ENCODE results near the gene NPAT. TPM values are rescaled to one million over a fixed set of nuclear protein-coding genes. Genes with fewer than 3 reads are reported as not detected.

Gene NPAT
- total and polyA plus RNA-seq, 10 of the 15 experiments (the other 5 are each of a cell fraction or from before 2014, with no cell fraction given) = 7.5 to 32.8 (median 20.1) TPM

GRCh38 chr11:108121274-108122155 is 100.9 kb downstream of the NPAT start, which contains the start of gene ACAT1:
Gene ACAT1 (plus strand): TSS chr11:108121567. CDS start chr11:108121607, 40 bp downstream.
- H3K4me3 ChIP-seq = peak within 1 kb of the TSS; percentile 73
- 1% methylated on average over 73 of the region's 73 CpGs for WGBS (ENCODE audit: insufficient coverage, insufficient replicate concordance, low lambda C conversion rate, missing lambda C conversion rate)
- no peak for TF ChIP-seq E2F4 (IDR thresholded peaks at IDR 0.05; ENCODE audit: low read depth, low read length)
- TF ChIP-seq FOS (IDR thresholded peaks at IDR 0.05; ENCODE audit: borderline replicate concordance, extremely low read depth, insufficient read length) = peak; percentile 17
- TF ChIP-seq MYB (IDR thresholded peaks at IDR 0.05; ENCODE audit: borderline replicate concordance, low read depth, low read length) = no peak
- no peak for TF ChIP-seq NRF1 (conservative IDR thresholded peaks at IDR 0.05; ENCODE audit: low read depth, low read length)
- peak; percentile 83; the same call in 1 of the 2 replicates for TF ChIP-seq LARP7 (IDR thresholded peaks at IDR 0.05)
- 0 out of 2 replicates have a peak, but pooled peaks have one; percentile 5 for TF ChIP-seq SMC3 (IDR thresholded peaks at IDR 0.05; ENCODE audit: borderline replicate concordance, low read length)
- no peak for TF ChIP-seq SIX5 (IDR thresholded peaks at IDR 0.05; ENCODE audit: low read depth, low read length, severe bottlenecking)
- TF ChIP-seq RAD21 (IDR thresholded peaks at IDR 0.05; ENCODE audit: insufficient read depth, low read depth, low read length) = no peak
- TF ChIP-seq ELK1 (IDR thresholded peaks at IDR 0.05; ENCODE audit: low read depth, low read length) = no peak; the same call in 1 of the 2 replicates
- no peak for TF ChIP-seq IRF4 (IDR thresholded peaks at IDR 0.05; ENCODE audit: low read depth, low read length)
- TF ChIP-seq IKZF1 (conservative IDR thresholded peaks at IDR 0.05) = peak; percentile 73
- peak; percentile 80 for TF ChIP-seq TAF1 (IDR thresholded peaks at IDR 0.05; ENCODE audit: borderline replicate concordance, low read depth, low read length)
- peak; percentile 64 for TF ChIP-seq NR2F1 (conservative IDR thresholded peaks at IDR 0.05)
- no peak for TF ChIP-seq SPI1 (IDR thresholded peaks at IDR 0.05; ENCODE audit: borderline replicate concordance, insufficient read depth, low read depth, low read length)
- peak; percentile 43 for TF ChIP-seq RUNX3 (IDR thresholded peaks at IDR 0.05; ENCODE audit: low read length)
- no peak for TF ChIP-seq CEBPB (IDR thresholded peaks at IDR 0.05; ENCODE audit: borderline replicate concordance in 1 of 2, low read depth in 2 of 2, low read length in 2 of 2)
- no peak for TF ChIP-seq ZBED1 (IDR thresholded peaks at IDR 0.05; ENCODE audit: borderline replicate concordance)

More at GRCh38 chr11:108121274-108122155, 100.9 kb downstream of the NPAT start, which contains the start of gene ACAT1:
- in situ Hi-C loops (cut with MboI) = loop anchor here (5.0 kb wide), 1 partner anchor 531 kb away; no protein-coding TSS in a partner anchor
- POLR2A ChIA-PET = interaction anchor here (0.6 to 1.0 kb wide), 2 partner anchors 25 to 100 kb away, joined by 3 to 6 read pairs; partner anchors contain the start of gene NPAT
- H3K9ac ChIP-seq (ENCODE audit: control insufficient read depth, insufficient read depth, low read length) = peak within 1 kb of the TSS; percentile 89
- H3K36me3 ChIP-seq (ENCODE audit: control insufficient read depth in 2 of 2, insufficient read depth in 2 of 2, low read length in 1 of 2) = no peaks in the 10 kb centered on the region
- peak within 1 kb of the TSS; percentile 65 for H3K27ac ChIP-seq (ENCODE audit: control insufficient read depth, insufficient read depth)
- H3K4me2 ChIP-seq (ENCODE audit: control insufficient read depth, insufficient read depth) = peak within 1 kb of the TSS; percentile 94
- no peaks in the 10 kb centered on the region for H3K27me3 ChIP-seq (replicated peaks in 1 of 2; ENCODE audit: control insufficient read depth in 2 of 2, insufficient read depth in 2 of 2, low read length in 1 of 2)
- H3K4me1 ChIP-seq (ENCODE audit: control insufficient read depth, insufficient read depth, low read length) = peaks cover 10% of the 10 kb centered on the region
- CTCF ChIA-PET = interaction anchor here (0.7 to 1.3 kb wide), 2 partner anchors 12 to 148 kb away, joined by 3 to 4 read pairs; no protein-coding TSS in a partner anchor
- H3K79me2 ChIP-seq (ENCODE audit: control insufficient read depth, insufficient read depth, low read length) = peaks cover 34% of the 10 kb centered on the region
- peak; percentile 98 for ATAC-seq
- DNase-seq (ENCODE audit: low read depth, low spot score) = peak; percentile 71
- H4K20me1 ChIP-seq (ENCODE audit: control insufficient read depth, insufficient read depth) = no peaks in the 10 kb centered on the region
- FAIRE-seq = peak; percentile 89
- SMC1A ChIA-PET (ENCODE audit: uncharacterized antibody, unreplicated experiment) = interaction anchor here (1.0 kb wide), 2 partner anchors 12 to 100 kb away, joined by 3 to 6 read pairs; no protein-coding TSS in a partner anchor
- RAD21 ChIA-PET (ENCODE audit: unreplicated experiment) = interaction anchor here (4.4 kb wide), 1 partner anchor 100 kb away, joined by 27 read pairs; the partner anchor contains the start of genes ATM and NPAT
- no peaks in the 10 kb centered on the region for H3K9me3 ChIP-seq (replicated peaks; ENCODE audit: control insufficient read depth, insufficient read depth, low read length)
- no TSS peak for BruUV-seq (replicated peaks)
- H2AFZ ChIP-seq (ENCODE audit: control insufficient read depth, low read depth, low read length) = peak within 1 kb of the TSS; percentile 96
- intact Hi-C loops (cut with micrococcal nuclease; ENCODE audit: unreplicated experiment) = loop anchor here (2.0 to 5.0 kb wide), 2 partner anchors 101 to 541 kb away; partner anchors contain the start of genes ATM and NPAT
